Measurements from ENCODE around the gene ARL6IP5.

Gene ARL6IP5

GRCh38 chr3:69063636-69064035 lies 21.1 kb upstream of the ARL6IP5 start:
- TF ChIP-seq CTCF (conservative IDR thresholded peaks at IDR 0.05; ENCODE audit: low read depth, low read length): no peak
- Histone ChIP-seq H3K79me2 (ENCODE audit: insufficient read depth, low read depth) (no peaks in the 10 kb centered on the region), H2AFZ (ENCODE audit: low read depth) (no peak overlapping the region), H3K27ac (no peak overlapping the region), H3K36me3 (ENCODE audit: insufficient read depth) (no peaks in the 10 kb centered on the region), H3K4me3 (IDR thresholded peaks at IDR 0.05; ENCODE audit: insufficient read depth, low read depth, low read length) (no peak overlapping the region), H3K27me3 (ENCODE audit: insufficient read depth, low read depth) (no peaks in the 10 kb centered on the region), H4K20me1 (ENCODE audit: insufficient read depth) (no peaks in the 10 kb centered on the region), H3K9ac (no peak overlapping the region), H3K4me2 (0 out of 2 replicates have a peak overlapping the region, but pooled peaks have one; percentile 9), H3K4me1 (ENCODE audit: low read depth, poor library complexity, severe bottlenecking) (peaks cover 25% of the 10 kb centered on the region)

DNA sequence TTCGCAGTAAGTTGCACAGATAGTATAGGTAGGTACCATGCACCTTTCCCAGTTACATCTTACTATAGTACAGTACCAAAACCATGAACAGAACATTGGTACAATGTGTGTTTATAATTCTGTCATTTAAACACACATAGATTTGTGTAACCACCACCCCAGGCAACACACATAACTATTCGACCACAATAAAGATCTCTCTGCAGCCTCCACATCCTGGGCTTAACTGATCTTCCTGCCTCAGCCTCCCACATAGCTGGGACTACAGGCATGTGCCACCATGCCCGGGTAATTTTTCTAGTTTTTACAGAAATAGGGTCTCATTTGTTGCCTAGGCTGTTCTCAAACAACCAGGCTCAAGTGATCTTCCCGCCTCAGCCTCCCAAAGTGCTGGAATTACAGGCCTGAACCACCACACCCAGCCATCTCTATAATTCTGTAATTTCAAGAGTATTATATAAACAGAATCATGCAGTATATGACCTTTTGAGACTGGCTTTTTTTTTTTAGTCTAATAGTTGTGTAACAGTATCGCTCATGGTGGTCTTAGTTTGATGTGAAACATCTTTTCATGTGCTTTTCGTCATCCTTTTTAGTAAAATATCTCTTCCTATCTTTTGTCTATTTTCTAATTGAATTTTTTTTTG lies 19.3 kb upstream of the ARL6IP5 start:
- Histone ChIP-seq H4K20me1 (ENCODE audit: insufficient read depth) (no peaks in the 10 kb centered on the region), H3K27me3 (ENCODE audit: insufficient read depth, low read depth) (no peaks in the 10 kb centered on the region), H3K9ac (no peak overlapping the region), H3K4me2 (no peak overlapping the region), H3K27ac (no peak overlapping the region), H3K36me3 (ENCODE audit: insufficient read depth) (no peaks in the 10 kb centered on the region), H3K4me3 (IDR thresholded peaks at IDR 0.05; ENCODE audit: insufficient read depth, low read depth, low read length) (no peak overlapping the region), H3K79me2 (ENCODE audit: insufficient read depth, low read depth) (no peaks in the 10 kb centered on the region), H3K4me1 (ENCODE audit: low read depth, poor library complexity, severe bottlenecking) (peaks cover 25% of the 10 kb centered on the region), H2AFZ (ENCODE audit: low read depth) (no peak overlapping the region)
- no peak for TF ChIP-seq CTCF (conservative IDR thresholded peaks at IDR 0.05; ENCODE audit: low read depth, low read length)

DNA sequence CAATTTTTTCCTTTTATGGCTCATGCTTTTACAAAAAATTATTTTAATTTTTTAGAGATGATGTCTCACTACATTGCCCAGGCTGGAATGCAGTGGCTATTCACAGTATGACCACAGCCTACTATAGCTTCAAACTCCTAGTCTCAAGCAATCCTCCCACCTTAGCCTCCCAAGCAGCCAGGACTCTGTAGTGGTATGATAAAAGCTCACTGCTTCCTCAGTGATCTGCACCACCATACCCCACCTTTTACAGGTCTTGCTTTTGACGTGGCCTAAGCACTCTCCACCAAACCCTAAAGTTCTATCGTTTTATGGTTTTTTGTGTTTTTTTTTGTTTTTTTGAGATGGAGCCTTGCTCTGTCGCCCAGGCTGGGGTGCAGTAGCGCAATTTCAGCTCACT lies 18.6 kb upstream of the ARL6IP5 start:
- Histone ChIP-seq H3K4me1 (ENCODE audit: low read depth, poor library complexity, severe bottlenecking) (peaks cover 25% of the 10 kb centered on the region), H3K27me3 (ENCODE audit: insufficient read depth, low read depth) (no peaks in the 10 kb centered on the region), H3K9ac (no peak overlapping the region), H3K27ac (no peak overlapping the region), H3K4me2 (no peak overlapping the region), H3K79me2 (ENCODE audit: insufficient read depth, low read depth) (no peaks in the 10 kb centered on the region), H4K20me1 (ENCODE audit: insufficient read depth) (no peaks in the 10 kb centered on the region), H3K36me3 (ENCODE audit: insufficient read depth) (no peaks in the 10 kb centered on the region), H2AFZ (ENCODE audit: low read depth) (no peak overlapping the region), H3K4me3 (IDR thresholded peaks at IDR 0.05; ENCODE audit: insufficient read depth, low read depth, low read length) (no peak overlapping the region)
- TF ChIP-seq CTCF (conservative IDR thresholded peaks at IDR 0.05; ENCODE audit: low read depth, low read length): no peak

DNA sequence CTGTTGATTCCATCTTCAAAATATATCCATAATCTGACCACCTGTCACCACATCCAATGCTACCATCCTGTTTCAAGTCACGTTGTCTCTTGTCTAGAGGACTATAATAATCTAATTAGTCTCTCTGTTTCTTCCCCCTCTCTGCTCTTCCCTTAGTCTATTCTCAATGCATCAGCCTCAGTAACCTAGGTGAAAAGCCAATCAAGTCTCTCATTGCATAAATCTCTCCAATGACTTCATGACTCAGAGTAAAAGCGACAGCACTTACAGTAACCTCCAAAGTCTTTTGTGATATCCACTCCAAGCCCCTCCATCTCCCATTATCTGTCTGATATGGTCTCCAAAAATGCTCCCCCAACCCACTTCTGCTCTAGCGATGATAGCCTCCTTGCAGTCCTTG lies 11.8 kb upstream of the ARL6IP5 start:
- Histone ChIP-seq H3K27me3 (ENCODE audit: insufficient read depth, low read depth) (no peaks in the 10 kb centered on the region), H3K79me2 (ENCODE audit: insufficient read depth, low read depth) (peaks cover 14% of the 10 kb centered on the region)

More for the DNA sequence above, 11.8 kb upstream of the ARL6IP5 start:
- no peaks in the 10 kb centered on the region for H4K20me1 ChIP-seq (ENCODE audit: insufficient read depth)
- no peak for TF ChIP-seq CTCF (conservative IDR thresholded peaks at IDR 0.05; ENCODE audit: low read depth, low read length)
- H2AFZ ChIP-seq (ENCODE audit: low read depth): no peak overlapping the region
- no peak overlapping the region for H3K9ac ChIP-seq
- no peak overlapping the region for H3K4me2 ChIP-seq
- H3K4me3 ChIP-seq (IDR thresholded peaks at IDR 0.05; ENCODE audit: insufficient read depth, low read depth, low read length): no peak overlapping the region
- no peak overlapping the region for H3K27ac ChIP-seq
- no peaks in the 10 kb centered on the region for H3K36me3 ChIP-seq (ENCODE audit: insufficient read depth)
- H3K4me1 ChIP-seq (ENCODE audit: low read depth, poor library complexity, severe bottlenecking): peaks cover 8% of the 10 kb centered on the region

Data from KMS-11 (cell line).